Thyroid gland (tissue), 4 donors: ENCODE measurements around the gene PCDHB16. TPM values are rescaled to one million over a fixed set of nuclear protein-coding genes. Genes with fewer than 3 reads are reported as not detected.
"Not testable (repeated sequence)": the region's sequence is repeated elsewhere in the genome, so short reads cannot be mapped to it uniquely, and the experiment has no call there.

Source experiments
- DNase-seq, 2 donors: peaks; one replicate each; pipeline ENCODE4 v3.0.0-alpha.2; 2019
- H3K27ac ChIP-seq, 3 donors: fragments of 200-600 bp; sonication (generic); 1 replicate in 2 of 3; 2 replicates in 1 of 3; pipeline ENCODE4 v1.5.1; 2016 to 2019; ENCODE audit warnings: mild to moderate bottlenecking in 1 of 3, moderate library complexity in 1 of 3
- H3K27me3 ChIP-seq: fragments of 200-600 bp; sonication (generic); one replicate; pipeline ENCODE4 v1.5.1; 2019
- H3K36me3 ChIP-seq, 2 donors: fragments of 200-600 bp; sonication (generic); one replicate each; pipeline ENCODE4 v1.5.1; 2016 to 2019
- H3K4me1 ChIP-seq, 2 donors: fragments of 200-600 bp; sonication (generic); one replicate each; pipeline ENCODE4 v1.5.1; 2017 to 2019
- H3K4me3 ChIP-seq, 3 donors: fragments of 200-600 bp; sonication (generic); replicated peaks in 1 of 3; 1 replicate in 2 of 3; 2 replicates in 1 of 3; pipeline ENCODE4 v1.5.1; 2016; ENCODE audit warnings: mild to moderate bottlenecking in 1 of 3
- H3K9me3 ChIP-seq: fragments of 200-600 bp; sonication (generic); one replicate; pipeline ENCODE4 v1.5.1; 2017
- POLR2A ChIP-seq, 2 donors: fragments of 450-650 bp; IDR thresholded peaks; one replicate each; pipeline ENCODE4 v1.6.1; 2017; ENCODE audit warnings: antibody characterized with exemption in 2 of 2, mild to moderate bottlenecking in 2 of 2, moderate library complexity in 1 of 2
- WGBS, 2 donors: methylation state at CpG; one replicate each; pipeline ENCODE4 v1.1.5; 2017; 5-methylcytosine and 5-hydroxymethylcytosine counted together
- intact Hi-C: fragments of 100-400 bp; cut with DNase I; formaldehyde crosslinking; loops from one replicate; pipeline ENCODE4 v1.15.1; 2023
- total RNA-seq, 4 donors: library from RNA; depleted of rRNA; stranded (reverse); fragments of >200 nt; gene quantifications; one replicate each; pipeline ENCODE4 v1.2.3, GENCODE V29; 2016
- TF ChIP-seq, protein P1 (sequence below), 6 experiments: fragments of 200-600 bp in 3 of 6; fragments of 450-650 bp in 3 of 6; sonication (generic) in 3 of 6; IDR thresholded peaks; one replicate each; pipeline ENCODE4 v1.5.1; 2016 to 2019; ENCODE audit warnings: antibody characterized with exemption in 6 of 6, mild to moderate bottlenecking in 2 of 6, inconsistent platforms in 1 of 6, moderate library complexity in 1 of 6

Gene PCDHB16
- total RNA-seq, 4 donors from 2014 or later, result 3.5 to 4.8 (median 4.1) TPM

- no peak for TF ChIP-seq POLR2A (IDR thresholded peaks at IDR 0.05)
- TF ChIP-seq, protein P1, sequence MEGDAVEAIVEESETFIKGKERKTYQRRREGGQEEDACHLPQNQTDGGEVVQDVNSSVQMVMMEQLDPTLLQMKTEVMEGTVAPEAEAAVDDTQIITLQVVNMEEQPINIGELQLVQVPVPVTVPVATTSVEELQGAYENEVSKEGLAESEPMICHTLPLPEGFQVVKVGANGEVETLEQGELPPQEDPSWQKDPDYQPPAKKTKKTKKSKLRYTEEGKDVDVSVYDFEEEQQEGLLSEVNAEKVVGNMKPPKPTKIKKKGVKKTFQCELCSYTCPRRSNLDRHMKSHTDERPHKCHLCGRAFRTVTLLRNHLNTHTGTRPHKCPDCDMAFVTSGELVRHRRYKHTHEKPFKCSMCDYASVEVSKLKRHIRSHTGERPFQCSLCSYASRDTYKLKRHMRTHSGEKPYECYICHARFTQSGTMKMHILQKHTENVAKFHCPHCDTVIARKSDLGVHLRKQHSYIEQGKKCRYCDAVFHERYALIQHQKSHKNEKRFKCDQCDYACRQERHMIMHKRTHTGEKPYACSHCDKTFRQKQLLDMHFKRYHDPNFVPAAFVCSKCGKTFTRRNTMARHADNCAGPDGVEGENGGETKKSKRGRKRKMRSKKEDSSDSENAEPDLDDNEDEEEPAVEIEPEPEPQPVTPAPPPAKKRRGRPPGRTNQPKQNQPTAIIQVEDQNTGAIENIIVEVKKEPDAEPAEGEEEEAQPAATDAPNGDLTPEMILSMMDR (IDR thresholded peaks at IDR 0.05), result no peak
- no peak overlapping the region for H3K4me3 ChIP-seq
- H3K27me3 ChIP-seq, result no peaks in the 10 kb centered on the region
- H3K4me1 ChIP-seq, result no peaks in the 10 kb centered on the region
- intact Hi-C loops, result no loop called here
- H3K27ac ChIP-seq, result no peak overlapping the region
- 20 to 70% methylated on average over 1 of the region's 1 CpG for WGBS, 2 donors
- no peak for DNase-seq
- no peaks in the 10 kb centered on the region for H3K36me3 ChIP-seq
- no peaks in the 10 kb centered on the region for H3K9me3 ChIP-seq
Observed at GRCh38 chr5:141180313-141180712, 1.9 kb upstream of the PCDHB16 start.

GRCh38 chr5:141184117-141184855 lies 2.1 kb downstream of the PCDHB16 start:
- H3K4me3 ChIP-seq, result not testable (repeated sequence)

GRCh38 chr5:141186897-141187512 lies 4.8 kb downstream of the PCDHB16 start, which contains the start of gene PCDHB9:
Gene PCDHB9 (plus strand): TSS chr5:141187161. CDS start chr5:141187319, 158 bp downstream.
- H3K36me3 ChIP-seq, result no peaks in the 10 kb centered on the region
- H3K9me3 ChIP-seq, result no peaks in the 10 kb centered on the region
- DNase-seq, result peak in 1 of 2 donors; percentile 29
- H3K4me3 ChIP-seq, result no peak within 1 kb of the TSS
- 18 to 24% methylated on average over 9 of the region's 9 CpGs for WGBS, 2 donors
- H3K27me3 ChIP-seq, result no peaks in the 10 kb centered on the region
- H3K4me1 ChIP-seq, result no peaks in the 10 kb centered on the region
- TF ChIP-seq, protein P1 (IDR thresholded peaks at IDR 0.05), result peak in 3 of 6 experiments; percentile 18 to 29 (median 27)
- no peak for TF ChIP-seq POLR2A (IDR thresholded peaks at IDR 0.05)
- intact Hi-C loops, result no loop called here
- no peak within 1 kb of the TSS for H3K27ac ChIP-seq

More at GRCh38 chr5:141184117-141184855, 2.1 kb downstream of the PCDHB16 start:
- H3K9me3 ChIP-seq, H3K36me3 ChIP-seq, H3K4me1 ChIP-seq, intact Hi-C loops, DNase-seq, H3K27ac ChIP-seq, H3K27me3 ChIP-seq: not testable (repeated sequence)
- 25 to 54% methylated on average over 13 to 17 of the region's 69 CpGs for WGBS, 2 donors

DNA sequence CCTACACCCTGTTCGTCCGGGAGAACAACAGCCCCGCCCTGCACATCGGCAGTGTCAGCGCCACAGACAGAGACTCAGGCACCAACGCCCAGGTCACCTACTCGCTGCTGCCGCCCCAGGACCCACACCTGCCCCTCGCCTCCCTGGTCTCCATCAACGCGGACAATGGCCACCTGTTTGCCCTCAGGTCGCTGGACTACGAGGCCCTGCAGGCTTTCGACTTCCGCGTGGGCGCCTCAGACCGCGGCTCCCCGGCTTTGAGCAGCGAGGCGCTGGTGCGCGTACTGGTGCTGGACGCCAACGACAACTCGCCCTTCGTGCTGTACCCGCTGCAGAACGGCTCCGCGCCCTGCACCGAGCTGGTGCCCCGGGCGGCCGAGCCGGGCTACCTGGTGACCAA lies 6.5 kb downstream of the PCDHB16 start:
- intact Hi-C loops, H3K9me3 ChIP-seq, H3K4me3 ChIP-seq, H3K4me1 ChIP-seq, H3K27ac ChIP-seq, H3K36me3 ChIP-seq, DNase-seq, H3K27me3 ChIP-seq: not testable (repeated sequence)
- WGBS, 2 donors, result 6 to 71% methylated on average over 2 to 25 of the region's 37 CpGs

DNA sequence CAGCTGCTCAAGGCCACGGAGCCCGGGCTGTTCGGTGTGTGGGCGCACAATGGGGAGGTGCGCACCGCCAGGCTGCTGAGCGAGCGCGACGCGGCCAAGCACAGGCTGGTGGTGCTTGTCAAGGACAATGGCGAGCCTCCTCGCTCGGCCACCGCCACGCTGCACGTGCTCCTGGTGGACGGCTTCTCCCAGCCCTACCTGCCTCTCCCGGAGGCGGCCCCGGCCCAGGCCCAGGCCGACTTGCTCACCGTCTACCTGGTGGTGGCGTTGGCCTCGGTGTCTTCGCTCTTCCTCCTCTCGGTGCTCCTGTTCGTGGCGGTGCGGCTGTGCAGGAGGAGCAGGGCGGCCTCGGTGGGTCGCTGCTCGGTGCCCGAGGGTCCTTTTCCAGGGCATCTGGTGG lies 6.9 kb downstream of the PCDHB16 start:
- H3K27ac ChIP-seq, intact Hi-C loops, H3K4me3 ChIP-seq, H3K9me3 ChIP-seq, H3K4me1 ChIP-seq, H3K27me3 ChIP-seq, H3K36me3 ChIP-seq, DNase-seq: not testable (repeated sequence)
- 26% methylated on average over 15 of the region's 35 CpGs; no CpG with 5 or more reads in 1 of the 2 donors for WGBS, 2 donors

GRCh38 chr5:141192110-141192725 lies 10.0 kb downstream of the PCDHB16 start, which contains the start of gene PCDHB10:
Gene PCDHB10 (plus strand): TSS chr5:141192353. CDS start chr5:141192553, 200 bp downstream.
- 8 to 13% methylated on average over 10 of the region's 10 CpGs for WGBS, 2 donors
- no peaks in the 10 kb centered on the region for H3K4me1 ChIP-seq
- no peaks in the 10 kb centered on the region for H3K27me3 ChIP-seq
- DNase-seq, result peak in 1 of 2 donors; percentile 6
- no peaks in the 10 kb centered on the region for H3K9me3 ChIP-seq
- intact Hi-C loops, result no loop called here
- H3K36me3 ChIP-seq, result no peaks in the 10 kb centered on the region
- H3K4me3 ChIP-seq, result no peak within 1 kb of the TSS
- H3K27ac ChIP-seq, result no peak within 1 kb of the TSS
- no peak for TF ChIP-seq POLR2A (IDR thresholded peaks at IDR 0.05)
- TF ChIP-seq, protein P1 (IDR thresholded peaks at IDR 0.05), result peak in 1 of 6 experiments; percentile 12

DNA sequence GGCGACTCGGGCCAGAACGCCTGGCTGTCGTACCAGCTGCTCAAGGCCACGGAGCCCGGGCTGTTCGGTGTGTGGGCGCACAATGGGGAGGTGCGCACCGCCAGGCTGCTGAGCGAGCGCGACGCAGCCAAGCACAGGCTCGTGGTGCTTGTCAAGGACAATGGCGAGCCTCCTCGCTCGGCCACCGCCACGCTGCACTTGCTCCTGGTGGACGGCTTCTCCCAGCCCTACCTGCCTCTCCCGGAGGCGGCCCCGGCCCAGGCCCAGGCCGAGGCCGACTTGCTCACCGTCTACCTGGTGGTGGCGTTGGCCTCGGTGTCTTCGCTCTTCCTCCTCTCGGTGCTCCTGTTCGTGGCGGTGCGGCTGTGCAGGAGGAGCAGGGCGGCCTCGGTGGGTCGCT lies 12.1 kb downstream of the PCDHB16 start:
- intact Hi-C loops, H3K4me3 ChIP-seq, H3K36me3 ChIP-seq, H3K4me1 ChIP-seq, DNase-seq, H3K27me3 ChIP-seq, H3K27ac ChIP-seq, H3K9me3 ChIP-seq: not testable (repeated sequence)
- 20% methylated on average over 4 of the region's 37 CpGs; no CpG with 5 or more reads in 1 of the 2 donors for WGBS, 2 donors
